DND-41 (cell line): ENCODE measurements around the gene HSH2D.

ENCODE experiments used
- CTCF ChIP-seq: IDR thresholded peaks from 2 replicates; pipeline ENCODE4 v1.5.1; 2012; ENCODE audit warnings: borderline replicate concordance, low read length, moderate library complexity, mild to moderate bottlenecking; ENCODE audit not compliant: poor library complexity, severe bottlenecking; ENCODE audit errors: extremely low read depth
- EZH2 ChIP-seq: IDR thresholded peaks from 3 replicates; pipeline ENCODE4 v1.6.1; 2012; ENCODE audit warnings: borderline replicate concordance, low read depth, mild to moderate bottlenecking, moderate library complexity, low read length, inconsistent platforms; ENCODE audit not compliant: severe bottlenecking

GRCh38 chr19:16153582-16154336, 10.3 kb downstream of the HSH2D start:
- TF ChIP-seq CTCF = no peak
- TF ChIP-seq EZH2 = no peak
